Glutamatergic neuron (in vitro differentiated cells): Measurements from ENCODE around the gene THBS4. TPM values are rescaled to one million over a fixed set of nuclear protein-coding genes. Genes with fewer than 3 reads are reported as not detected.

Source experiments
- DNase-seq: peaks from one replicate; pipeline ENCODE4 v3.0.0; 2022
- H3K27ac Mint-ChIP-seq: one replicate; pipeline ENCODE4 v1.8.0; 2020; ENCODE audit warnings: mild to moderate bottlenecking, mixed read lengths, inconsistent platforms; ENCODE audit not compliant: unreplicated experiment
- H3K27me3 Mint-ChIP-seq: one replicate; pipeline ENCODE4 v1.8.0; 2020; ENCODE audit warnings: mild to moderate bottlenecking, moderate library complexity, mixed read lengths, inconsistent platforms; ENCODE audit not compliant: unreplicated experiment
- H3K36me3 Mint-ChIP-seq: one replicate; pipeline ENCODE4 v1.8.0; 2020; ENCODE audit warnings: mild to moderate bottlenecking, mixed read lengths, inconsistent platforms; ENCODE audit not compliant: unreplicated experiment
- H3K4me1 Mint-ChIP-seq: one replicate; pipeline ENCODE4 v1.8.0; 2020; ENCODE audit warnings: mild to moderate bottlenecking, low read depth, mixed read lengths, inconsistent platforms; ENCODE audit not compliant: unreplicated experiment
- H3K4me3 Mint-ChIP-seq: one replicate; pipeline ENCODE4 v1.8.0; 2020; ENCODE audit warnings: mild to moderate bottlenecking, mixed read lengths, inconsistent platforms; ENCODE audit not compliant: unreplicated experiment
- H3K9me3 Mint-ChIP-seq: one replicate; pipeline ENCODE4 v1.8.0; 2020; ENCODE audit warnings: mild to moderate bottlenecking, moderate library complexity, mixed read lengths, inconsistent platforms; ENCODE audit not compliant: unreplicated experiment
- CTCF ChIP-seq: fragments of 200-600 bp; sonication (generic); IDR thresholded peaks from one replicate; pipeline ENCODE4 v1.5.0; 2021; ENCODE audit not compliant: partially characterized antibody, unreplicated experiment
- total RNA-seq: library from RNA; stranded (reverse); fragmentation: NEBNext Ultra II Directional; extraction: Animal tissue kit (Norgen Biotek cat#: 25700); gene quantifications from one replicate; pipeline ENCODE4 v1.2.1, GENCODE V29; 2021; ENCODE audit not compliant: unreplicated experiment

The THBS4 gene
- total RNA-seq, 1 donor from 2014 or later = 41.1 TPM

- Mint-ChIP-seq H3K27ac (peak overlapping the region; percentile 43), H3K36me3 (no peaks in the 10 kb centered on the region), H3K9me3 (peaks cover 6% of the 10 kb centered on the region), H3K27me3 (peaks cover 5% of the 10 kb centered on the region), H3K4me1 (peaks cover 16% of the 10 kb centered on the region), H3K4me3 (no peak overlapping the region)
- TF ChIP-seq CTCF = no peak
- no peak for DNase-seq
Measured at GRCh38 chr5:80097451-80097850, 62.3 kb downstream of the THBS4 start.

GRCh38 chr5:80101993-80102392 is 66.8 kb downstream of the THBS4 start:
- Mint-ChIP-seq H3K27me3 (peaks cover 5% of the 10 kb centered on the region), H3K27ac (no peak overlapping the region), H3K36me3 (no peaks in the 10 kb centered on the region), H3K9me3 (peaks cover 5% of the 10 kb centered on the region), H3K4me3 (no peak overlapping the region), H3K4me1 (peaks cover 27% of the 10 kb centered on the region)
- DNase-seq = no peak
- no peak for TF ChIP-seq CTCF

GRCh38 chr5:80103371-80103770 is 68.2 kb downstream of the THBS4 start:
- Mint-ChIP-seq H3K27ac (no peak overlapping the region), H3K4me1 (peaks cover 20% of the 10 kb centered on the region), H3K4me3 (no peak overlapping the region), H3K9me3 (peaks cover 5% of the 10 kb centered on the region), H3K27me3 (peaks cover 4% of the 10 kb centered on the region), H3K36me3 (no peaks in the 10 kb centered on the region)
- no peak for TF ChIP-seq CTCF
- no peak for DNase-seq

GRCh38 chr5:80105698-80106439 is 70.7 kb downstream of the THBS4 start:
- Mint-ChIP-seq H3K9me3 (peaks cover 4% of the 10 kb centered on the region), H3K36me3 (no peaks in the 10 kb centered on the region)
- DNase-seq = no peak

More at GRCh38 chr5:80105698-80106439, 70.7 kb downstream of the THBS4 start:
- peaks cover 24% of the 10 kb centered on the region for H3K4me1 Mint-ChIP-seq
- no peak overlapping the region for H3K4me3 Mint-ChIP-seq
- H3K27ac Mint-ChIP-seq = no peak overlapping the region
- peaks cover 6% of the 10 kb centered on the region for H3K27me3 Mint-ChIP-seq
- TF ChIP-seq CTCF = no peak
